ENCODE data around the gene CARD19.

GRCh38 chr9:93071464-93071863 is 24.6 kb upstream of the CARD19 start:
- TF ChIP-seq CTCF (IDR thresholded peaks at IDR 0.05; ENCODE audit: low read depth, low read length, poor library complexity, severe bottlenecking): no peak
- TF ChIP-seq EZH2phosphoT487 (IDR thresholded peaks at IDR 0.05; ENCODE audit: borderline replicate concordance, low read length): no peak

Measured in DOHH2 (cell line).